Caco-2 (cell line): ENCODE results near the gene FOSL2. TPM values are rescaled to one million over a fixed set of nuclear protein-coding genes. Genes with fewer than 3 reads are reported as not detected.

Source experiments
- BruUV-seq: library from RNA; stranded (reverse); fragments of 400-500 nt; replicated peaks from 2 replicates; lab custom pipeline; 2021; lab: Mats Ljungman, UMichigan
- CTCF ChIA-PET: fragments of 300-600 bp; sonication (Branson Sonifier 250); formaldehyde crosslinking; loops from one replicate; lab custom pipeline; 2022; ENCODE audit warnings: antibody characterized with exemption; lab: Charles Lee
- POLR2A ChIA-PET: fragments of 300-600 bp; sonication (Branson Sonifier 250); formaldehyde crosslinking; loops from one replicate; lab custom pipeline; 2022; ENCODE audit warnings: antibody characterized with exemption; lab: Charles Lee
- DNase-seq, 2 experiments: peaks; one replicate each; pipeline versions ENCODE4 v3.0.0 to v3.0.0-alpha.2; 2020 to 2022
- H3K27me3 ChIP-seq: replicated peaks from 2 replicates; pipeline ENCODE4 v1.6.0; 2011; ENCODE audit warnings: low read length; ENCODE audit not compliant: control insufficient read depth, insufficient read depth
- H3K36me3 ChIP-seq: 2 replicates; pipeline ENCODE4 v1.5.1; 2011; ENCODE audit warnings: low read length; ENCODE audit not compliant: control insufficient read depth, insufficient read depth
- H3K4me1 ChIP-seq: fragments of 250-450 bp; sonication (Bioruptor Pico); 2 replicates; pipeline ENCODE4 v1.5.1; 2020; ENCODE audit warnings: mild to moderate bottlenecking
- H3K4me3 ChIP-seq: 2 replicates; pipeline ENCODE4 v1.5.1; 2011; ENCODE audit warnings: low read depth, mild to moderate bottlenecking, control low read depth, low read length
- H3K9me3 ChIP-seq: fragments of 250-450 bp; sonication (Bioruptor Pico); 2 replicates; pipeline ENCODE4 v1.5.1; 2020; ENCODE audit warnings: mild to moderate bottlenecking, moderate library complexity
- H3K27ac Mint-ChIP-seq: one replicate; pipeline ENCODE4 v1.8.0; 2022; ENCODE audit warnings: mixed read lengths; ENCODE audit not compliant: unreplicated experiment
- H3K27me3 Mint-ChIP-seq: one replicate; pipeline ENCODE4 v1.8.0; 2022; ENCODE audit warnings: mixed read lengths; ENCODE audit not compliant: insufficient read depth, unreplicated experiment
- H3K36me3 Mint-ChIP-seq: one replicate; pipeline ENCODE4 v1.8.0; 2022; ENCODE audit warnings: mild to moderate bottlenecking, mixed read lengths; ENCODE audit not compliant: insufficient read depth, unreplicated experiment
- H3K4me1 Mint-ChIP-seq: one replicate; pipeline ENCODE4 v1.8.0; 2022; ENCODE audit warnings: low read depth, mixed read lengths; ENCODE audit not compliant: unreplicated experiment
- H3K4me3 Mint-ChIP-seq: one replicate; pipeline ENCODE4 v1.8.0; 2022; ENCODE audit warnings: mild to moderate bottlenecking, moderate library complexity, mixed read lengths; ENCODE audit not compliant: unreplicated experiment
- H3K9me3 Mint-ChIP-seq: one replicate; pipeline ENCODE4 v1.8.0; 2022; ENCODE audit warnings: mixed read lengths; ENCODE audit not compliant: unreplicated experiment
- intact Hi-C: fragments of 100-400 bp; cut with micrococcal nuclease; formaldehyde crosslinking; loops from one replicate; pipeline ENCODE4 v1.10.0; 2022; ENCODE audit not compliant: unreplicated experiment
- total RNA-seq: library from RNA; stranded (reverse); gene quantifications from 2 replicates; pipeline ENCODE4 v1.2.3, GENCODE V29; 2022
- TF ChIP-seq, protein P1 (sequence below), 2 experiments: fragments of 200-600 bp in 1 of 2; IDR thresholded peaks; 1 replicate in 1 of 2; 2 replicates in 1 of 2; pipeline versions ENCODE4 v1.5.1 to v1.8.0; 2011 to 2022; ENCODE audit warnings: antibody characterized with exemption in 1 of 2, control low read depth in 1 of 2, inconsistent platforms in 1 of 2, low read depth in 1 of 2, low read length in 1 of 2, mild to moderate bottlenecking in 1 of 2, moderate library complexity in 1 of 2; ENCODE audit not compliant: insufficient read depth in 1 of 2, severe bottlenecking in 1 of 2, unreplicated experiment in 1 of 2

The FOSL2 gene
- total RNA-seq, 1 experiment from 2014 or later, result 64.6 TPM

DNA sequence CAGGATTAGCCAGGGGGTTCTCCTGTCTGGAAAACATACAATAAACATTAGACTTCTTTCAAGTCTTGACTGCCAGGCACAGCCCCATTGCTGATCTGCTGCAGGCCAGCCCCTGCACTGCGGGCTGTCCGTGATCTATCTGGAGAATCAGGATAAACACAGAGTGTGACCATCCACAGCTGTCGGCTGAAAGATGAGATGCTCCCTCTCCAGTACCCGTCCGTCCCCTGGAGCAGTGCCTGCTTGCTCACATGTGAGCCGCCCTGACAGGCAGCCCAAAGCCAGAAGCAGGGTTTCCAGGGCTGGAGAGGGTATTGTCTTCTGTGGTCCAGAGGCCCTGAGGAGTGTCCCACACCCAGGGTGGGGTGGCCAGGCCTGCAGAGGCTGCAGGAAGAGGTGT is 46.1 kb upstream of the FOSL2 start:
- Histone ChIP-seq H3K4me3 (no peak overlapping the region), H3K4me1 (peaks cover 15% of the 10 kb centered on the region), H3K27me3 (no peaks in the 10 kb centered on the region), H3K36me3 (no peaks in the 10 kb centered on the region), H3K9me3 (no peaks in the 10 kb centered on the region)
- H3K4me3 Mint-ChIP-seq, result no peak overlapping the region
- H3K4me1 Mint-ChIP-seq, result peaks cover 13% of the 10 kb centered on the region
- ChIA-PET CTCF (no interaction called here), POLR2A (no interaction called here)
- no peak overlapping the region for H3K27ac Mint-ChIP-seq
- no peaks in the 10 kb centered on the region for H3K9me3 Mint-ChIP-seq
- intact Hi-C loops, result no loop called here
- no peaks in the 10 kb centered on the region for H3K27me3 Mint-ChIP-seq
- TF ChIP-seq, protein P1, sequence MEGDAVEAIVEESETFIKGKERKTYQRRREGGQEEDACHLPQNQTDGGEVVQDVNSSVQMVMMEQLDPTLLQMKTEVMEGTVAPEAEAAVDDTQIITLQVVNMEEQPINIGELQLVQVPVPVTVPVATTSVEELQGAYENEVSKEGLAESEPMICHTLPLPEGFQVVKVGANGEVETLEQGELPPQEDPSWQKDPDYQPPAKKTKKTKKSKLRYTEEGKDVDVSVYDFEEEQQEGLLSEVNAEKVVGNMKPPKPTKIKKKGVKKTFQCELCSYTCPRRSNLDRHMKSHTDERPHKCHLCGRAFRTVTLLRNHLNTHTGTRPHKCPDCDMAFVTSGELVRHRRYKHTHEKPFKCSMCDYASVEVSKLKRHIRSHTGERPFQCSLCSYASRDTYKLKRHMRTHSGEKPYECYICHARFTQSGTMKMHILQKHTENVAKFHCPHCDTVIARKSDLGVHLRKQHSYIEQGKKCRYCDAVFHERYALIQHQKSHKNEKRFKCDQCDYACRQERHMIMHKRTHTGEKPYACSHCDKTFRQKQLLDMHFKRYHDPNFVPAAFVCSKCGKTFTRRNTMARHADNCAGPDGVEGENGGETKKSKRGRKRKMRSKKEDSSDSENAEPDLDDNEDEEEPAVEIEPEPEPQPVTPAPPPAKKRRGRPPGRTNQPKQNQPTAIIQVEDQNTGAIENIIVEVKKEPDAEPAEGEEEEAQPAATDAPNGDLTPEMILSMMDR (IDR thresholded peaks at IDR 0.05; ENCODE audit: insufficient read depth in 1 of 2, low read depth in 1 of 2, low read length in 1 of 2, severe bottlenecking in 1 of 2, unreplicated experiment in 1 of 2), result no peak
- DNase-seq, result no peak
- H3K36me3 Mint-ChIP-seq, result no peaks in the 10 kb centered on the region
- no TSS peak for BruUV-seq

DNA sequence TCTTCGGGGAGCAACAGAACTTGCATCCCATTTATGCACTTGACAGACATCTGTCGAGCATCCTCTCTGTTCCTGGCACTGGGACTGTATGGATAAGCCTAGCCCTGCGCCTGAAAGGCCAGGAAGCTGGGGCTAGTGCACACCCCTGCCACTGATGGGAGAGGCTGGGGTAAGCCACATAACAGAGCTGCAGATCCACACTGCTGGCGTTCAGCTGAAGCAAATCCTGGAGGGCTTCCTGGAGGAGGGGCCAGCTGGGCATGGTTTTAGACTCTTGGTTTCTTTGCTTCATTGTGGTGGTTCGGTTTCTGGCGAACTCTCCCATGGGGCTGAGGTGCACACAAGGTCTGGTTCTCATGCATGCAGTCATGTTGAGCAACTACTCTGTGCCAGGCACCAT is 45.5 kb upstream of the FOSL2 start:
- Mint-ChIP-seq H3K4me3 (no peak overlapping the region), H3K27me3 (no peaks in the 10 kb centered on the region), H3K36me3 (no peaks in the 10 kb centered on the region), H3K27ac (no peak overlapping the region), H3K9me3 (no peaks in the 10 kb centered on the region), H3K4me1 (peaks cover 8% of the 10 kb centered on the region)
- POLR2A ChIA-PET, result no interaction called here
- H3K36me3 ChIP-seq, result no peaks in the 10 kb centered on the region
- CTCF ChIA-PET, result no interaction called here
- no peak for DNase-seq
- H3K4me1 ChIP-seq, result peaks cover 12% of the 10 kb centered on the region
- BruUV-seq, result no TSS peak
- no peak overlapping the region for H3K4me3 ChIP-seq
- intact Hi-C loops, result no loop called here
- H3K9me3 ChIP-seq, result no peaks in the 10 kb centered on the region
- TF ChIP-seq, protein P1 (IDR thresholded peaks at IDR 0.05; ENCODE audit: insufficient read depth in 1 of 2, low read depth in 1 of 2, low read length in 1 of 2, severe bottlenecking in 1 of 2, unreplicated experiment in 1 of 2), result no peak
- H3K27me3 ChIP-seq, result no peaks in the 10 kb centered on the region

DNA sequence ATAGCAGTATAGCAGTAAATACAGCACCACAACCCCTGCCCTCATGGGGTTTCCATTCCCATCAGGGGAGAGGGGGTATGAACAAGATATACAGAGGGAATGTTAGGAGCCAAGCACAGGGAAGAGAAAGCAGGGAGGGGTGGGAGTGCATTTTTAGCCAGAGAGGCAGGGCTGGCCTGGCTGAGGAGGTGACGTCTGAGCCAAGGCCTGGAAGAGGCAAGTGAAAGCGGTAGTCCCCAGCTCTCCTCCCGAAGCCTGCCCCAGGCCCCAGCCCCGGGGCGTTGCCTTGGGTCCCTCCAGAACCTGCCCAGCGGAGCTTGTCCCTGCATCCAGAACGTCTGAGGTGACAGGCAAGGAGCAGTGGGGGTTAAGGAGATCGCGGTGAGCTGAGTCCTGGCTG is 45.1 kb upstream of the FOSL2 start:
- Mint-ChIP-seq H3K27ac (no peak overlapping the region), H3K9me3 (no peaks in the 10 kb centered on the region), H3K4me1 (peaks cover 7% of the 10 kb centered on the region), H3K27me3 (no peaks in the 10 kb centered on the region), H3K4me3 (no peak overlapping the region), H3K36me3 (no peaks in the 10 kb centered on the region)
- intact Hi-C loops, result no loop called here
- Histone ChIP-seq H3K4me1 (peaks cover 8% of the 10 kb centered on the region), H3K9me3 (no peaks in the 10 kb centered on the region), H3K4me3 (no peak overlapping the region), H3K27me3 (no peaks in the 10 kb centered on the region), H3K36me3 (no peaks in the 10 kb centered on the region)
- ChIA-PET CTCF (no interaction called here), POLR2A (no interaction called here)
- TF ChIP-seq, protein P1 (IDR thresholded peaks at IDR 0.05; ENCODE audit: insufficient read depth in 1 of 2, low read depth in 1 of 2, low read length in 1 of 2, severe bottlenecking in 1 of 2, unreplicated experiment in 1 of 2), result no peak
- no peak for DNase-seq
- BruUV-seq, result no TSS peak
